ENCODE results near the gene DTX2.
"Not testable (repeated sequence)": the region's sequence is repeated elsewhere in the genome, so short reads cannot be mapped to it uniquely, and the experiment has no call there.

- TF ChIP-seq, protein P1, sequence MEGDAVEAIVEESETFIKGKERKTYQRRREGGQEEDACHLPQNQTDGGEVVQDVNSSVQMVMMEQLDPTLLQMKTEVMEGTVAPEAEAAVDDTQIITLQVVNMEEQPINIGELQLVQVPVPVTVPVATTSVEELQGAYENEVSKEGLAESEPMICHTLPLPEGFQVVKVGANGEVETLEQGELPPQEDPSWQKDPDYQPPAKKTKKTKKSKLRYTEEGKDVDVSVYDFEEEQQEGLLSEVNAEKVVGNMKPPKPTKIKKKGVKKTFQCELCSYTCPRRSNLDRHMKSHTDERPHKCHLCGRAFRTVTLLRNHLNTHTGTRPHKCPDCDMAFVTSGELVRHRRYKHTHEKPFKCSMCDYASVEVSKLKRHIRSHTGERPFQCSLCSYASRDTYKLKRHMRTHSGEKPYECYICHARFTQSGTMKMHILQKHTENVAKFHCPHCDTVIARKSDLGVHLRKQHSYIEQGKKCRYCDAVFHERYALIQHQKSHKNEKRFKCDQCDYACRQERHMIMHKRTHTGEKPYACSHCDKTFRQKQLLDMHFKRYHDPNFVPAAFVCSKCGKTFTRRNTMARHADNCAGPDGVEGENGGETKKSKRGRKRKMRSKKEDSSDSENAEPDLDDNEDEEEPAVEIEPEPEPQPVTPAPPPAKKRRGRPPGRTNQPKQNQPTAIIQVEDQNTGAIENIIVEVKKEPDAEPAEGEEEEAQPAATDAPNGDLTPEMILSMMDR (IDR thresholded peaks at IDR 0.05) = not testable (repeated sequence)
- not testable (repeated sequence) for TF ChIP-seq POLR2A (IDR thresholded peaks at IDR 0.05)
These were observed 88.3 kb downstream of the DTX2 start for GRCh38 chr7:76549855-76550248.

Data from right lobe of liver (tissue), 4 donors.